ENCODE results near the gene A4GALT.

The A4GALT gene

GRCh38 chr22:42646569-42647525 lies 73.8 kb downstream of the A4GALT start:
- DNase-seq = no peak

- no peak for DNase-seq
Measured at GRCh38 chr22:42645938-42646568, 74.6 kb downstream of the A4GALT start.

GRCh38 chr22:42645341-42645937 lies 75.2 kb downstream of the A4GALT start:
- DNase-seq = no peak

GRCh38 chr22:42644422-42645340 lies 76.0 kb downstream of the A4GALT start:
- DNase-seq = no peak

GRCh38 chr22:42643634-42644421 lies 76.8 kb downstream of the A4GALT start:
- DNase-seq = no peak

- DNase-seq = peak; percentile 11 to 38
Measured at GRCh38 chr22:42642806-42643633, 77.7 kb downstream of the A4GALT start.

All from AML-193 (cell line).